Panc1 (cell line): ENCODE measurements around the gene JPH4.

Experiments
- CTCF ChIP-seq: fragments of 450-650 bp; IDR thresholded peaks from 2 replicates; pipeline ENCODE4 v1.5.1; 2017; ENCODE audit warnings: mild to moderate bottlenecking
- POLR2AphosphoS5 ChIP-seq: IDR thresholded peaks from 2 replicates; pipeline ENCODE4 v1.6.1; 2012; ENCODE audit warnings: mild to moderate bottlenecking, low read depth, low read length, moderate library complexity
- REST ChIP-seq, 2 experiments: IDR thresholded peaks; 2 replicates each; pipeline ENCODE4 v1.6.1; 2011 to 2012; ENCODE audit warnings: low read depth in 2 of 2, control low read depth in 1 of 2, low read length in 1 of 2, mild to moderate bottlenecking in 1 of 2, moderate library complexity in 1 of 2; ENCODE audit not compliant: insufficient read depth in 1 of 2
- SIN3A ChIP-seq: IDR thresholded peaks from 2 replicates; pipeline ENCODE4 v1.6.1; 2012; ENCODE audit warnings: low read depth, mild to moderate bottlenecking, low read length, moderate library complexity, borderline replicate concordance; ENCODE audit not compliant: insufficient read depth
- TCF7L2 ChIP-seq: IDR thresholded peaks from 2 replicates; pipeline ENCODE4 v1.6.1; 2011; ENCODE audit warnings: mild to moderate bottlenecking, low read depth, low read length, inconsistent platforms

- no peak for TF ChIP-seq TCF7L2
- no peak for TF ChIP-seq CTCF
- no peak for TF ChIP-seq SIN3A
- no peak for TF ChIP-seq POLR2AphosphoS5
- TF ChIP-seq REST (IDR thresholded peaks at IDR 0.05; ENCODE audit: insufficient read depth in 1 of 2, low read depth in 2 of 2, low read length in 1 of 2) = no peak
Observed at GRCh38 chr14:23547924-23548323, 30.7 kb downstream of the JPH4 start.
